ENCODE measurements around the gene DHRS7.

Gene DHRS7, protein sequence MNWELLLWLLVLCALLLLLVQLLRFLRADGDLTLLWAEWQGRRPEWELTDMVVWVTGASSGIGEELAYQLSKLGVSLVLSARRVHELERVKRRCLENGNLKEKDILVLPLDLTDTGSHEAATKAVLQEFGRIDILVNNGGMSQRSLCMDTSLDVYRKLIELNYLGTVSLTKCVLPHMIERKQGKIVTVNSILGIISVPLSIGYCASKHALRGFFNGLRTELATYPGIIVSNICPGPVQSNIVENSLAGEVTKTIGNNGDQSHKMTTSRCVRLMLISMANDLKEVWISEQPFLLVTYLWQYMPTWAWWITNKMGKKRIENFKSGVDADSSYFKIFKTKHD

DNA sequence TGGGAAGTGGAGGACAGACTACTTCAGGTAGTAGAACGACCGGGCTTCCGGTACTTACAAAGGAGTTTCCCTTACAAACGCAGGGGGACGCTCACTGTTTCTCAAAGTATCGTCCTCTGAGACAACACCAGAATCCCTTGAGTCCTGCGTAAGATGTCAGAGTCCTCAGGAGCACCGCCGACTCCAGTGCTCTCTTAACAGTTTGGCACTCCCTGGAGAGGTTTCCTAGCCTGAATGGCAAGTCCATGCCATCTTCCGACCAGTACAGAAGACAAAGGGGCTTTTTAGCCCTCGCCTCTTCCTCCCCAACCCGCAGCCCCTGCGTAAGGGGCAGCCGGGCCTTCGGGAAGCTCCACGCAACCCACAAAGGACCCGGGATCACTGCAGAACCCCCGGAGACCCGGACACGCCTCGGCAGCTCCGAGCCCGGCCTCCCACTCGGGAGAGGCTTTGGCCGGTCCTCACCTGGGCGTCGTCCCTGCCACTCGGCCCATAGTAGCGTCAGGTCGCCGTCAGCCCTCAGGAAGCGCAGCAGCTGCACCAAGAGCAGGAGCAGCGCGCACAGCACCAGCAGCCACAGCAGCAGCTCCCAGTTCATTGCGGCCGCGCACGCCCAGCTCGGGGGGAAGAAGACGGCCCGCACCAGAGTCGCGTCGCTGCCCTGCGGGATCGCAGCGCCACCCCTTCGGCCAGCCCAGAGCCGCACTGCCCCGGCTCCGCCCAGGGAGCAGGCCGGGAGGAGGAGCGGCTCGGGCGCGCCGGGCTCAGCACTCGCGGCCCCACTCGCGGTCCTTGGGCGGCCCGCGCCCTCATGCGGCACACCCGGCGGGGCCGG is at the start of gene DHRS7:
DHRS7 (minus strand) TSS at position 687 of the 835 bp plus-strand sequence; CDS start at position 598, 89 bp downstream.
- DNase-seq: no peak

DNA sequence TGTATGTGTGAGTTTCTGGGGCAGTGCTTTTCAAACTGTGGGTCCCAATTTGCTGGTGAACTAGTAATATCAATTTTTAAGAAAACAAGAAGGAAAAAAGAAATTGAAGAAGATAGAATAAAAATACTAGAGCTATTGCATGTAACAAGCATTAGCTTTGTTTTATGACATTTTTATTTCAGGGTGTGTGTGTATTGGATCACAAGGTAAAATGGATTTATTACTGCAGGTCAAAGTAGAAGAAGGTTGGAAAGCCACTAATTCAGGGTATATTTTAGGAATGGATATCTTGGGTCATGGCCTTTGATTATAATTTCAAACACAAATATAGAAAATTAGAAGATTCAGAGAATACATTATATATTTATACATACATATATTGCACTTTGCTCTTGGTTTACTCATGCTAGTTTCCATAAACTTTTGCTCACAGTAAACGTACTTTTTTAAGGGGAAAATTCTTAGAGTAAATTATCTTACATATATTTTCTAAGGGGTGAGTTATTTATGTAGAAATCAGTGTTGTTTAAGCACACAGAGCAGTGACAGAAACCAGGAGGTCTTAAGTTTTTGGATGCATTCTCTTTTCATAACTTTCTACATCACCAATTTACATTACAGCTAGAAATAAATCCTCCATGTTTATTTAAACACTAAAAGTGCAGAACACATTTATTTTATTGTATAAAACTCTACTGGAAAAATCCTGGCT is 49.4 kb upstream of the DHRS7 start:
- no peak for DNase-seq

DNA sequence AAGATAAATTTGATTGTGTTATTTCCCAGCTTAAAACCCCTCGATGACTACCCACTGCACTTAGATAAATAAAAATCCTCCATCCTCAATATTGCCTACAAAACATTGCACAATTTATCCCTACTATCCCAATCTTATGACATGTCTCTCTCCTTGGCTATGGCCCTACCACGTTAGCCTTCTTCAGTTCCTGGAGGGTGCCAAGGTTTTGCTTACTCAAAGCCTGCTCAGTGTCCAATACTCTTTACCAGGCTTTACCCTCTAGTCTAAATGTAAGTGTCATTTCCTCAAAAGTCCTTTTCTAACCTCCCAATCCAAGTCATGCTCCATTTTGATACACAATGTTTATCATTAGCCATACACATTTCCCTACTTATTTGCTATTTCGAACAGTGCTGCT is 48.8 kb upstream of the DHRS7 start:
- DNase-seq: no peak

DNA sequence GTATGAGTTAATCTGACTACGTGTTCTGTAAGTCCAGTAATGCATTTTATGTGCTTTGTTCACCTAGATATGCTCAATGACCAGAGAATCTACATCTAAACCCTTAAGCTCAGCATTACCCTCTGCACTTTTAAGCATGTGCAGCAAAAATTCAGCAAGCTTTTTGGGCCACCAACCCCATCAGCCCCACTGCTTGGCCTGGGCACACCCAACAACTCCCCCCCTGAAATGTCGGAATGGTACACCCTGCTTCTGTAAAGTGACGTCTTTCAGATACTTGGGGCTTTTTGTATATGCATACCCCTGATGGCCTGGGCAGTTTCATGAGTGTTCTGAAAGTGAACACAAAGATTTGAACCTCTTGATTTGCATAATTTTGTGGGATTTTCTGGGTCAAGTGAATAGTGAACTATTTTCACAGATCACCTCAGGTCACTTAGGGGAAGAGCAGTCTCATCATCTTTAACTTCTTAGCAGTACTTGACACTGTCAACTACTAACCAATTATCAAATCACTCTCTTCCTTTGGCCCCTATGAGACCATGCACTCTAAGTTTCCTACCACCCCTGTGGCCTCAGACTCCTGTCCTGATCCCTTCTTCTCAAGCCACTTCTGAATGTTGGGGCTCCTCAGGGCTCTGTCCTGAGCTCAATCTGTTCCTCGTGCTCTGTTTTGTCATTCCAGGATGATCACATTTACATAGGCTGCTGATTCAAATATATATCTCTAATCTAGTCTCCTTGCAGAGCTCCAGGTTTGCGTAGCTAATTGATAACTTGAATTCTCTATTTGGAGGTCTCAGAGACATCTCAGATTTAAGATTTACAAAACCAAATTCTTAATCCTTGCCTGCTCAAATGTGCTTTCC is 47.5 kb upstream of the DHRS7 start:
- no peak for DNase-seq

DNA sequence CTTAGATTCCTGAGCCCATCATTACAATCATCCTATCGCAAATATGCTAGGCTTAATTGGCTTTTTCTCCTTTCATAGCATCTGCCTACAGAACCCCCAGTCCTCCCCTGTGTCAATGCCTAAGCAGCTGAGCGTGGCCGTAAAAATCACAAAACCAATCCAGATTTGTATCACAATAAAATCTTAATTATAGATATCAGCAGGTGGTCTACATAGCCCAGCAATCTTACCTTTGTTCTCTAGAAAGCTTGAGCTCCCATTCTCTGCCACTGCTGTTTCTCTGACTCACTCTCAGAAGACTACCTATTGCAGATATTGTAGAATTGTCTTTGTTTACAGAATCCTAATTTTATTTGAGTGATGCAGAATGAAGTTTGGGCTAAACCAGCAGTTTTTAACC is 46.0 kb upstream of the DHRS7 start:
- DNase-seq: no peak

DNA sequence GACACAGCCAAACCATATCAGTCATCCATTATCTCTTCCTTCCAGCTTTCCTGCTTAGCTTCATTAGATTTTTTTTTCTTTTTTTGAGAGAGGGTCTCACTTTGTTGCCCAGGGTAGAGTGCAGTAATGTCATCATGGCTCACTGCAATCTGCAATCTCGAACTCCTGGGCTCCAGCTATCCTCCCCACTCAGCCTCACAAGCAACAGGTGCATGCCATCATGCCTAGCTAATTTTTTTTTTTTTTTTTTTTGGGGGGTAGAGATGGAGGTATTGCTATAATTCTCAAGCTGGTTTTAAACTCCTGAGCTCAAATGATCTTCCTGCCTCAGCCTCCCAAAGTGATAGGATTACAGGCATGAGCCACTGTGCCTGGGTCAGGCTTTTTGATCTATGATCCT is 45.5 kb upstream of the DHRS7 start:
- no peak for DNase-seq

DNA sequence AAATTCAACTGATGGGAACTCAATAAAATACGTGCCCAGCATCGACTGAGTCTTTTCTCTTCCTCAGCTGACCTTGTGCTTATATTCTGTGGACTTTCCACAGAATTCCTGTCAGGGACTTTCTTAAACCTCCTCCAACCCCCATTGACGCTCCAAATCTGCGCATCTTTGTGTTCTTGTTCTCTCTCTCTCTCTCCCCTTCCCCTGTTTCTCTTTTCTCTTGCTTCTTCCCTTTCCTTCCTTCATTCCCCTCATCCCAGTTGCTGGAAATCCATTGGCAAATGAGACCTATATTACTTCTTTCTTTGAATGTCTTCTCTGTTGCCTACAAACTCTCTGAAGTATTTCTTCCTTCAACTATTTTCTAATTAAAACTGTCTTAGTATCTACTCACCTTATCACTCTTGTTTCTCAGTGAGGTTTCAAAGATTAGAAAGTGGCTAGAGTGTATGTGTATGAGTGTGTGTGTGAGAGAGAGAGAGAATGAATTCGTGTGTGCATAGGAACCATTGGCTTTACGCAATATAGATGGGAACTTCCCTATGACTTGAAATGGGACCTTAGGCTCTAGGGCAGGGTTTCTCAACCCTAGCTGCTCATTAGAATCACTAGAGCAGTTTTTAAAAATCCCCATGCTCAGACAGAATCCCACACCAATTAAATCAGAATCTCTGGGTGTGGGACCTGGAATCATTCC is 41.8 kb upstream of the DHRS7 start:
- no peak for DNase-seq

DNA sequence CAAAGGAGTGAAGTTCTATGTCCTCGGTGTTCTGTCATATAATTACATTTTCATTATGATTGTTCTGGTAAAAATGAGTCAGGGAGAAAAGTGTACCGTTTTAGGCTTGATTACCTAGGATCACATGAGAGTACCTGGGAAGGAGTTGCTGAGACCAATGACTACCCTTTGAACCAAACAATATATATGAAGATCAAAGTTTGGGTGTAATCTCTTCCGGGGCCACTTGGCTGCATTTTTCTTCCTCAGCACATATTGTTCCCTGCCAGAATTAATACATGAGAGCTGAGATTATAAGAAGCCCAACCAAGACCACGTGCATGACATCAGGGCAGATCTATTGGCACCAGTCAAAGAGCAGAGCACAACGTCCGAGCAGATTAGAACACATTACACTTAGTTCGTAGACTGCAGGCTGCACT is 41.1 kb upstream of the DHRS7 start:
- DNase-seq: no peak

DNA sequence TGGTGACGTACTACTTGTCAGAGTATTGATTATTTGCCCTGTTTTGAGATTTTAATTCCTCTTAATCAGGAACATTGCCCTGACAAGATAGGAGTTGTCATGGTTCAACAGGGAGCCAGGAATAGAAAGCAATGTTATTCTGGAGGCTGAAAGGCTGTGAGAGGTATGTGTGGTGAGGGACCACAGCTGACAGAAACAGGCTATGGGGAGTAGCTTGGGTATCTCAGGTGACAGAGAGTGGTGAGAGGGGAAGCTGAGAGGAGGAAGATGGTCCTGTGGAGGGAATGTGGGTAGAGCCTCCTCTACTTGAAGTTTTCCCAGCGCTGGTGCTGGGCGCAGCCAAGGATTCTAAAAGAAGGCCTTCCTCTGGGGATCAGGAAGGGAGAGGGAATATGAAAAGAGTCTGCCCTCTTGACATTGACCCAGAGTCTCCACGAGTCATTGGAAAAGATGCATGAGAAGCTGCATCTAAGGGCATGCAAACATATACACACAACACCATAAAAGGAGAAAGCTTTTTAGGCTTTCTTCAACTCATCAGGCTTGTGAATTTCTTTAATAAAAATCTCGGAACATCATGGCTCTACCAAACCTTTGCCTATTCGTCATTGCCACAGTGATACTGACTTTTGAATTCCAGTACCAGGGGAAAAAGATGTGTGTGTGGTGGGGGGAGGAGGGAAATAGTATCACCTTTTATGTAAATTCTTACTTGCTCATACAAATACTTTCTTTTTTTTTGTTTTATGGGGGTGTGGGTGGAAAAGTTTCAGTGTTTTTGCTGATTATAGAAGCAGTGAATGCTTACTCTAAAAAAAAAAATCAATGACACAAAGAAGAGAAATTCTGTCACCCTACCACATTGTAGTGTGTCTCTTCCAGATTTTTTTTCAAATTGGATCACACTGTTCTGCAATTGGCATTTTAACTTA is 39.9 kb upstream of the DHRS7 start:
- no peak for DNase-seq

DNA sequence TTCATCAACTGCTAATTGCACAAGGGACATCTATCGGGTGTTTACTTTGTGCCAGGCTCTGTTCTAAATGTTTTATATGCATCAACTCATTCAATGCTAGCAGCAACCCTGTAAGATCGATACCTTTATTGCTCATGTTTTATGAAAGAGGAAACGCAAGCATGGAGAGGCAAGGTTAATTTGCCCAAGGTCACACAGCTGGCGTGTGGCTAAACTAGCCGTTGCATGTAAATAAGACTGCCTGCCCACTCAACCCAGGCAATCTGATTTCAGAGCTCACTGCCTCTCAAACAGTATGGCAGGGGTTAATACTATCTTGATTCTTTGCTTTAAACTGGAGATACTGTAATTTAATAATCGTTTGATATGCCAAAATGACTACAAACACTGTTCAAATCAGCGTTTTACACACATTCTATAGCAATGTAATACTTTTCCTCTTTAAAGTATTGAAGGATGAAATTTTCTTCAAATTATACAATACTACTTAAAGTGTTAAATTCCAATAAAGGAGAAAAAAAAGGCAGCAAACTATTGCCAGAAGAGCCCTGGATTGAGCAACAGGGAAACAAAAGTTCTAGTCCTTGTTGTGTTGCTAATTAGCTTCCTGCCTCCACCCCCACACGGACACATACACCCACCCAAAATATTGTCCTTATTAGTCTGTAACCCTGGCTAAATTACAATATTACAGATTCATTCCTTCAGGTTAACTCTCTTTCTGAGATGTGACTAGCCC is 39.1 kb upstream of the DHRS7 start:
- no peak for DNase-seq

DNA sequence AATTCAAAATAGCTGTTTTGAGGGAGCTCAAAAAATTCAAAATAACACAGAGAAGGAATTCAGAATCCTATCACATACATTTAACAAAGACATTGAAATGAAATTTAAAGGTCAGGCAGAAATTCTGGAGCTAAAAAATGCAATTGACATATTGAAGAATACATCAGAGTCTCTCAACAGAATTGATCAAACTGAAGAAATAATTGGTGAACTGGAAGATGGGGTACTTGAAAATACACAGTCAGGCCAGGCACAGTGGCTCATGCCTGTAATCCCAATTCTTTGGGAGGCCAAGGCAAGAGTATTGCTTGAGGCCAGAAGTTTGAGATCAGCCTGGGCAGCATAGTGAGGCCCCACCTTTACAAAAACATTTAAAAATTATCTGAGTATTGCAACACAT is 34.1 kb upstream of the DHRS7 start:
- DNase-seq: no peak

DNA sequence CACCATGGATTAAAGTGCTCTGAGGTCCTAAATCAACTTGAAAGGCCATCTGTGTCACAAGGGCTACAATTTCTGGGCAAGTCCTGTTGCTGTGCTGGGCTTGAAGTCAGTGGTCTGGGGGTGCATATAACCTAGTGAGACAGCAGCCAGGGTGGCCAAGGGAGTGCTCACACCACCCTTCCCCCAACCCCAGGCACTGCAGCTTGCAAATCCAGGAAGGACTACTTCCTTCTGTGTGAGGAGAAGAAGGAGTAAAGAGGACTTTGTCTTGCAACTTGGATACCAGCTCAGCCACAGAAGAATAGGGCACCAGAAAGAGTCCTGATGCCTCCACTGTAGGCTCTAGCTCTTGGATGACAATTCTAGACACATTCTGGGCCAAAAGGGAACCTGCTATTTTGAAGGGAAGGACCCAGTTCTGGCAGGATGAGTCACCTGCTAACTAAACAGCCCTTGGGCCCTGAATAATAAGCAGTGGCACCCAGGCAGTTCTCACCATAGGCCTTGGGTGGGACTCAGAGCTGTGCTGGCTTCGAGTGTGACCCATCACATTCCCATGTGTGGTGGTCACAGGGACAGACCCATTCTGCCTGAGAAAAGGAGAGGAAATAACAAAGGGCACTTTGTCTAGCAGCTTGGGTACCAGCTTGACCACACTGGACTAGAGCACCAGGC is 32.6 kb upstream of the DHRS7 start:
- DNase-seq: no peak

DNA sequence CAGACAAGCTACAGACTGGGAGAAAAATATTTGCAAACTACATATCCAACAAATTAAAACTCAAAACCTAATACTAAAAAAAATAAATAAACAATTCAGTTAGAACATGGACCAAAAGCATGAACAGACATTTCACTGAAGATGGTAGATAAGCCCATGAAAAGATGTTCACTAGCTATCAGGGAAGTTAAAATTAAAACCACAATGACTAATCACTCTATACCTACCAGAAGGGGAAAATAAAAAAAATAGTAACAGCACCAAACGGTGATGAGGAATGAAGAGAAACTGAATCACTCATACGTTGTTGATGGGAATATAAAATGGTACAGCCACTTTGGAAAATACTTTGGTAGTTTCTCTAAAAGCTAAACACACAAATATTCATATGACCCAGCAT is 31.1 kb upstream of the DHRS7 start:
- no peak for DNase-seq

DNA sequence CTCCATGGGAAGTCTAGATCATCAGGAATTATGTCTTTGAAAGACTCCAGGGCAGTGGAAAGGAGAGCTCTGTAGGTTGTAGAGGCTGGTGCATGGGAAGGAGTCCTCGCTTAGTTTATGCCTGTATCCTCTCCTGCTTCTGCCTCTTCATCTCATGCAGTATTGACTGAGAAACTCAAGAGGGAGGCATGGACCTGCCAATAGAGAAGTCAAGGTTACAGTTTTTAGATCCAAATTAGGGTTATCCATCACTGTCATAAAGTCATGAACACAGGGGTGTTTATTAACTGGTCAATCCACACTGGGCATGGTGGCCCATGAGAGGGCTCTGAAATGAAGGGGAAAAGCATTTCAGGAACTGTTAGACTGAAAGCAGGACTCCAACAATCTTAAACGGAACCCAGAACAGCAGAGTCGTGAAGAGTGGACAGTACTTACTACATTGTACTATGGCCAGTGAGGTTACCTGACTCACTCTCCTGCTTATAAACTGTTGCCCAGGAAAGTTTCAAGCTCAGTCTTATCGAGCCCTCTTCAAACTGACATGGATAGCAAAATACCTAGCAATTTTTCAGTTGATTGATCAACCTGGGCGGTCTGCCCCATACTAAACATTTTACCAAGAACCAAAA is 30.1 kb upstream of the DHRS7 start:
- no peak for DNase-seq

DNA sequence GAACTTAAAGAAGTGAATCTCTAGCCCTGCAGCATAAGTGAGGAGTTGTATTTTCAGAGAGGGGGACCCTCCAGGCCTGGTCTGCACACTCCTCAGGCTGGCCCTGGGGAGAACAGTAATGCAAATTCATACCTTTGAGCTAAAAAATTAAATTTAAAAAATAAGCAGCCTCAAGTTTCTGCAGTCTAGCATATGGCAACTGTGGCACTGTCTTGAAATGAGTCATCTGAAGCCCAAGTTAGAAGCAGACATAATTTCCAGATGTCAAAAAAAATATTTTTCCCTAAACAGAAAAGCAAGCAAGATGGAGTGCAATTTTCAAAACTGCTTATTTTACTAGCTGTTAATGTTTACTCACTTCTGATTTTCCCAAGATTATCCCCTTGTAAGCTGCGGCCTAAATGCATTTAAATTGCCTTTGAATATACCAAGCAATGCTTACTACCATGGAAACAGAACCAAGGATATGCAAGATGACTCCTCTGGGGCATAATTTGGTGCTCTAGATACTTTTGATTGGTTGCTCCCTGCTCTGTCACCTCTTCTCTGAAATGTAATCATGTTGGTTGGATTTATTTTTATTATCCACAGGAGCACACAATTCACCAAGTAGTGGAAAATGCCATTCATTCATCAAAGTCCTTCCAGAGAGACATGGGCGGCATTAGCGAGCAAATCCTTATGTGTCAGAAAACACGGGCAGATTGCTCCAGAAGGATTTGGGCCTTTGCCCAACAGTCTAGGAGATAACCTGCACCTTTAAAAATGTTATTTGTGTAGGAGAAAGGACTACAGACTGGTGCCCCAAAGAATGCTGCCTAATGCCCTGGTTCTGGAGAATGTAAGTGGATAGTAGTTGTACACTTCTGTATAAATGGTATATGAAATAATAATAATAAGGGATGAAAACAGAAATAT is 25.0 kb upstream of the DHRS7 start:
- DNase-seq: no peak

DNA sequence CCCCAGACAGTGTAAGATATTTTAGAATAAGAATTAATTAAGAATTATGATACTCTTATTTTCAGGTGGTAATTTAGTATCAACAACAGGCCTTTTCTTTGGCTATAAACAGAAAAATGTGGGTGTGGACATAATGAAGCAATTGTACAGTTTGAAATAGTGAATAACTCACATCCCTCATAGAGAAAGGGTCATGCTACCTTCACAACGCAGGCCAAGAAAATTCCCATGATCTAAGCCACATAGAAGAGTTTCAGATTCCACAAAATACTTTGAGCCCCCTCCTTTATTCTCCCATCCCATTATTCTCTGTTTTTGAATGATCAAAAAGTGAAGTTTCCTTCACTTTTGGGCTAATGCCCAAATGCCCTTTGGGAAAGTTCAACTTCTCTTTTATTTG is 23.5 kb upstream of the DHRS7 start:
- DNase-seq: no peak

DNA sequence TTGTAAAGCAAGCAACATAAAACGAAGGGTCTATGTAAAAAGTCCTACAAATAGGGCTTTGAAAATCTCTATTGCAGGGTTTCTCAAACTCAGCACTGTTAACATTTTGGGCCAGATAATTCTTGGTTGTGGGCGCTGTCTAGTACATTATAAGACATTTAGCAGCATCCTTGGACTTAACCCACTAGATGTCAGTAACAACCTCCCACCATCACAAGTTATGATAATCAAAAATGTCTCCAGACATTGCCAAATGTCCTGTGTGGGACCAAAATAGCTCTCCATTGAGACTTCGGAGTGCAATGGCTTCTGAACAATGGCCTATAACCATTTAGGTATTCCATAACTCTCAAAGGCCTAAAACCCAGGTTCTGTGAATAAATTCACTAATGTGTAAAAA is 22.9 kb upstream of the DHRS7 start:
- no peak for DNase-seq
